ENCODE measurements around the gene SMTN.

SMTN gene

GRCh38 chr22:31123292-31123602 lies 42.1 kb downstream of the SMTN start:
- CTCF ChIA-PET = interaction anchor here (2.2 kb wide), 1 partner anchor 16 kb away, joined by 8 read pairs; the partner anchor contains the start of gene SELENOM
- POLR2A ChIA-PET = no interaction called here
- DNase-seq (ENCODE audit: low read depth, low spot score) = no peak
- TF ChIP-seq, protein P1, sequence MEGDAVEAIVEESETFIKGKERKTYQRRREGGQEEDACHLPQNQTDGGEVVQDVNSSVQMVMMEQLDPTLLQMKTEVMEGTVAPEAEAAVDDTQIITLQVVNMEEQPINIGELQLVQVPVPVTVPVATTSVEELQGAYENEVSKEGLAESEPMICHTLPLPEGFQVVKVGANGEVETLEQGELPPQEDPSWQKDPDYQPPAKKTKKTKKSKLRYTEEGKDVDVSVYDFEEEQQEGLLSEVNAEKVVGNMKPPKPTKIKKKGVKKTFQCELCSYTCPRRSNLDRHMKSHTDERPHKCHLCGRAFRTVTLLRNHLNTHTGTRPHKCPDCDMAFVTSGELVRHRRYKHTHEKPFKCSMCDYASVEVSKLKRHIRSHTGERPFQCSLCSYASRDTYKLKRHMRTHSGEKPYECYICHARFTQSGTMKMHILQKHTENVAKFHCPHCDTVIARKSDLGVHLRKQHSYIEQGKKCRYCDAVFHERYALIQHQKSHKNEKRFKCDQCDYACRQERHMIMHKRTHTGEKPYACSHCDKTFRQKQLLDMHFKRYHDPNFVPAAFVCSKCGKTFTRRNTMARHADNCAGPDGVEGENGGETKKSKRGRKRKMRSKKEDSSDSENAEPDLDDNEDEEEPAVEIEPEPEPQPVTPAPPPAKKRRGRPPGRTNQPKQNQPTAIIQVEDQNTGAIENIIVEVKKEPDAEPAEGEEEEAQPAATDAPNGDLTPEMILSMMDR (IDR thresholded peaks at IDR 0.05; ENCODE audit: insufficient read depth, low read length, missing control alignments) = no peak
- peak overlapping the region; percentile 62 for H3K4me3 ChIP-seq (ENCODE audit: low read depth, low read length)

- CTCF ChIA-PET = interaction anchor here (0.8 to 1.6 kb wide), 4 partner anchors 16 to 40 kb away, joined by 3 to 11 read pairs (median 3); partner anchors contain the start of genes PLA2G3, RNF185 and SELENOM
- POLR2A ChIA-PET = interaction anchor here (1.8 kb wide), 1 partner anchor 17 kb away, joined by 5 read pairs; the partner anchor contains the start of gene SELENOM
Measured at GRCh38 chr22:31124290-31124689, 43.2 kb downstream of the SMTN start.

DNA sequence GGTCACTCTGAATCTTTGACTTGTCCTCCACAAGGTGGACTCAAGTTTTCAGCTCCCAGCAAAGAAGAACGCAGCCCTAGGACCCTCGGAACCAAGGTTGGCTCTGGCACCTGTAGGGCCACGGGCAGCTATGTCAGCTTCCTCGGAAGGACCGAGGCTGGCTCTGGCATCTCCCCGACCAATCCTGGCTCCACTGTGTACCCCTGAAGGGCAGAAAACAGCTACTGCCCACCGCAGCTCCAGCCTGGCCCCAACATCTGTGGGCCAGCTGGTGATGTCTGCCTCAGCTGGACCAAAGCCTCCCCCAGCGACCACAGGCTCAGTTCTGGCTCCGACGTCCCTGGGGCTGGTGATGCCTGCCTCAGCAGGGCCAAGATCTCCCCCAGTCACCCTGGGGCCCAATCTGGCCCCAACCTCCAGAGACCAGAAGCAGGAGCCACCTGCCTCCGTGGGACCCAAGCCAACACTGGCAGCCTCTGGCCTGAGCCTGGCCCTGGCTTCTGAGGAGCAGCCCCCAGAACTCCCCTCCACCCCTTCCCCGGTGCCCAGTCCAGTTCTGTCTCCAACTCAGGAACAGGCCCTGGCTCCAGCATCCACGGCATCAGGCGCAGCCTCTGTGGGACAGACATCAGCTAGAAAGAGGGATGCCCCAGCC lies 43.8 kb downstream of the SMTN start:
- TF ChIP-seq, protein P1 (IDR thresholded peaks at IDR 0.05; ENCODE audit: insufficient read depth, low read length, missing control alignments) = no peak
- DNase-seq (ENCODE audit: low read depth, low spot score) = no peak
- POLR2A ChIA-PET = interaction anchor here (1.8 kb wide), 1 partner anchor 18 kb away, joined by 5 read pairs; the partner anchor contains the start of gene SELENOM

More at GRCh38 chr22:31124290-31124689, 43.2 kb downstream of the SMTN start:
- no peak for DNase-seq (ENCODE audit: low read depth, low spot score)
- TF ChIP-seq, protein P1 (IDR thresholded peaks at IDR 0.05; ENCODE audit: insufficient read depth, low read length, missing control alignments) = no peak
- no peak overlapping the region for H3K4me3 ChIP-seq (ENCODE audit: low read depth, low read length)

DNA sequence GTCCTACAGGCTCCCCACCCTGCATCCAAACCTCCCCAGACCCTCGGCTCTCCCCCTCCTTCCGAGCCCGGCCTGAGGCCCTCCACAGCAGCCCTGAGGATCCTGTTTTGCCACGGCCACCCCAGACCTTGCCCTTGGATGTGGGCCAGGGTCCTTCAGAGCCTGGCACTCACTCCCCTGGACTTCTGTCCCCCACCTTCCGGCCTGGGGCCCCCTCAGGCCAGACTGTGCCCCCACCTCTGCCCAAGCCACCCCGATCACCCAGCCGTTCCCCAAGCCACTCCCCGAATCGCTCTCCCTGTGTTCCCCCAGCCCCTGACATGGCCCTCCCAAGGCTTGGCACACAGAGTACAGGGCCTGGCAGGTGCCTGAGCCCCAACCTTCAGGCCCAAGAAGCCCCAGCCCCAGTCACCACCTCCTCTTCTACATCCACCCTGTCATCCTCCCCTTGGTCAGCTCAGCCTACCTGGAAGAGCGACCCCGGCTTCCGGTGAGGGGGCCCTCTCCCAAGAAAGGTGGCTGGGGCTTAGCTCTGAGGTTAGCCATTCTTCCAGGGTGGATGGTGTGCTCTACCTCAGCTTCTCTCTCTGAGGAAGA lies 44.5 kb downstream of the SMTN start:
- no peak for DNase-seq (ENCODE audit: low read depth, low spot score)
- H3K4me3 ChIP-seq (ENCODE audit: low read depth, low read length) = no peak overlapping the region
- CTCF ChIA-PET = interaction anchor here (1.3 to 1.6 kb wide), 3 partner anchors 13 to 38 kb away, joined by 3 read pairs; partner anchors contain the start of gene PLA2G3
- TF ChIP-seq, protein P1 (IDR thresholded peaks at IDR 0.05; ENCODE audit: insufficient read depth, low read length, missing control alignments) = no peak
- POLR2A ChIA-PET = interaction anchor here (1.8 kb wide), 1 partner anchor 18 kb away, joined by 5 read pairs; the partner anchor contains the start of gene SELENOM

More for the DNA sequence above, 43.8 kb downstream of the SMTN start:
- CTCF ChIA-PET = interaction anchor here (0.8 to 1.6 kb wide), 5 partner anchors 14 to 39 kb away, joined by 3 to 11 read pairs (median 3); partner anchors contain the start of genes PLA2G3, RNF185 and SELENOM
- no peak overlapping the region for H3K4me3 ChIP-seq (ENCODE audit: low read depth, low read length)

GRCh38 chr22:31126128-31126868 lies 45.2 kb downstream of the SMTN start:
- CTCF ChIA-PET = interaction anchor here (1.5 to 1.6 kb wide), 2 partner anchors 13 to 38 kb away, joined by 3 read pairs; no protein-coding TSS in a partner anchor
- POLR2A ChIA-PET = no interaction called here
- H3K4me3 ChIP-seq (ENCODE audit: low read depth, low read length) = no peak overlapping the region
- TF ChIP-seq, protein P1 (IDR thresholded peaks at IDR 0.05; ENCODE audit: insufficient read depth, low read length, missing control alignments) = no peak
- DNase-seq (ENCODE audit: low read depth, low spot score) = no peak
